Measurements from ENCODE around the gene FXYD2.
A peak's percentile ranks its signal among the peaks of the same experiment; 100 is the strongest.

Gene FXYD2

GRCh38 chr11:117834068-117834810 is 9.7 kb upstream of the FXYD2 start:
- Mint-ChIP-seq H3K36me3 (ENCODE audit: low read depth) (no peaks in the 10 kb centered on the region), H3K9me3 (no peaks in the 10 kb centered on the region), H3K4me3 (no peak overlapping the region), H3K27me3 (no peaks in the 10 kb centered on the region), H3K4me1 (ENCODE audit: low read depth) (peaks cover 27% of the 10 kb centered on the region), H3K27ac (no peak overlapping the region)
- no peak for DNase-seq

- no peaks in the 10 kb centered on the region for H3K27me3 Mint-ChIP-seq
- no peaks in the 10 kb centered on the region for H3K9me3 Mint-ChIP-seq
- no peaks in the 10 kb centered on the region for H3K36me3 Mint-ChIP-seq (ENCODE audit: low read depth)
- peak; percentile 20 for DNase-seq
- H3K4me3 Mint-ChIP-seq: no peak overlapping the region
- H3K4me1 Mint-ChIP-seq (ENCODE audit: low read depth): peaks cover 35% of the 10 kb centered on the region
- no peak overlapping the region for H3K27ac Mint-ChIP-seq
Measured at GRCh38 chr11:117833401-117833891, 8.9 kb upstream of the FXYD2 start.

- Mint-ChIP-seq H3K27me3 (no peaks in the 10 kb centered on the region), H3K36me3 (ENCODE audit: low read depth) (no peaks in the 10 kb centered on the region), H3K27ac (no peak overlapping the region), H3K9me3 (no peaks in the 10 kb centered on the region), H3K4me1 (ENCODE audit: low read depth) (peaks cover 38% of the 10 kb centered on the region), H3K4me3 (no peak overlapping the region)
- DNase-seq: no peak
Measured at GRCh38 chr11:117832511-117832910, 8.0 kb upstream of the FXYD2 start.

DNA sequence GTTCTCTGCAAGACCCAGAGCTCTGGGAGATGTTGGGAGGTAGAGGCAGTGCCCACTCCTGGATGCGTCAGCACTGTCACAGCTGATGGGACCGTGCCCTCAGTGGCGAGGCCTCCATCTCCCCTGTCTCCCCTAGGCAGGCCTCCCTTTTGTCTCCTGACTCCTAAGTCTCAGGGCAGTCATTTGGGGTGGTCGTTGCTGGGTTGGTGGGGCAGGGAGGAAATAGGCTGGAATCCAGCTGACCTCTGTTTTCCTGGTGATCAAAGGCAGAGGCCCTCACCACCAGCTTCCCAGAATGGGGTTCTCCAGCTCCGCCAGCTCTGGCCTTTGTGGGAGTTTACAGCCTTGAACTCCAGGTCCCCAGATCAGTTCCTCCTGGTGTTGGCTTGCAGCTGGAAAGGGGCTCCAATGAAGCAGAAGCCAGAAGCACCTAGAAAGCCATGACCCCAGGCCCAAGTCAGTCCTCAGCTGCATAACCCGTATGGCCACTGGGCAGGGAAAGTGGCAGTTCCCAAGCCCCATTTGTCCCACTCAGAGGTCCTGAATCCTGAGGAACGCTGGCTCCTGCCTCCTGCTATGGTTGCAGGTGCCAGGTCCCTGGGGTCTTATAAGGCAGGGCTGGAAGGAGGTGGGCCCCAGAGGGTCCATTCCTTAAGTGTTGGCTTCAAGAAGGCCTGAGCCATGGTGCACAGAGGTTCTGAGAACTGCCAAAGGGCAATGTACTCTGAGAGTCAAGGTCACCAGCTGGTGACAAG is 7.3 kb upstream of the FXYD2 start:
- no peak overlapping the region for H3K27ac Mint-ChIP-seq
- H3K27me3 Mint-ChIP-seq: no peaks in the 10 kb centered on the region
- no peaks in the 10 kb centered on the region for H3K9me3 Mint-ChIP-seq
- H3K4me3 Mint-ChIP-seq: no peak overlapping the region
- peaks cover 41% of the 10 kb centered on the region for H3K4me1 Mint-ChIP-seq (ENCODE audit: low read depth)
- H3K36me3 Mint-ChIP-seq (ENCODE audit: low read depth): no peaks in the 10 kb centered on the region
- no peak for DNase-seq

GRCh38 chr11:117830674-117831351 is 6.3 kb upstream of the FXYD2 start:
- Mint-ChIP-seq H3K36me3 (ENCODE audit: low read depth) (no peaks in the 10 kb centered on the region), H3K4me1 (ENCODE audit: low read depth) (peaks cover 42% of the 10 kb centered on the region), H3K27me3 (no peaks in the 10 kb centered on the region), H3K9me3 (no peaks in the 10 kb centered on the region), H3K4me3 (no peak overlapping the region), H3K27ac (peak overlapping the region; percentile 60)
- DNase-seq: no peak

- no peaks in the 10 kb centered on the region for H3K27me3 Mint-ChIP-seq
- H3K36me3 Mint-ChIP-seq (ENCODE audit: low read depth): no peaks in the 10 kb centered on the region
- peak overlapping the region; percentile 59 for H3K27ac Mint-ChIP-seq
- H3K4me3 Mint-ChIP-seq: no peak overlapping the region
- peaks cover 48% of the 10 kb centered on the region for H3K4me1 Mint-ChIP-seq (ENCODE audit: low read depth)
- no peak for DNase-seq
- H3K9me3 Mint-ChIP-seq: no peaks in the 10 kb centered on the region
Measured at GRCh38 chr11:117830072-117830471, 5.5 kb upstream of the FXYD2 start.

GRCh38 chr11:117829369-117829725 is 4.8 kb upstream of the FXYD2 start:
- no peaks in the 10 kb centered on the region for H3K9me3 Mint-ChIP-seq
- no peaks in the 10 kb centered on the region for H3K36me3 Mint-ChIP-seq (ENCODE audit: low read depth)
- H3K27ac Mint-ChIP-seq: peak overlapping the region; percentile 67
- H3K27me3 Mint-ChIP-seq: no peaks in the 10 kb centered on the region
- peaks cover 55% of the 10 kb centered on the region for H3K4me1 Mint-ChIP-seq (ENCODE audit: low read depth)
- DNase-seq: peak; percentile 40
- H3K4me3 Mint-ChIP-seq: no peak overlapping the region

GRCh38 chr11:117828611-117829368 is 4.2 kb upstream of the FXYD2 start:
- Mint-ChIP-seq H3K36me3 (ENCODE audit: low read depth) (no peaks in the 10 kb centered on the region), H3K27me3 (no peaks in the 10 kb centered on the region), H3K4me3 (peak overlapping the region; percentile 31), H3K4me1 (ENCODE audit: low read depth) (peaks cover 60% of the 10 kb centered on the region), H3K9me3 (no peaks in the 10 kb centered on the region), H3K27ac (peak overlapping the region; percentile 67)
- DNase-seq: peak; percentile 88

DNA sequence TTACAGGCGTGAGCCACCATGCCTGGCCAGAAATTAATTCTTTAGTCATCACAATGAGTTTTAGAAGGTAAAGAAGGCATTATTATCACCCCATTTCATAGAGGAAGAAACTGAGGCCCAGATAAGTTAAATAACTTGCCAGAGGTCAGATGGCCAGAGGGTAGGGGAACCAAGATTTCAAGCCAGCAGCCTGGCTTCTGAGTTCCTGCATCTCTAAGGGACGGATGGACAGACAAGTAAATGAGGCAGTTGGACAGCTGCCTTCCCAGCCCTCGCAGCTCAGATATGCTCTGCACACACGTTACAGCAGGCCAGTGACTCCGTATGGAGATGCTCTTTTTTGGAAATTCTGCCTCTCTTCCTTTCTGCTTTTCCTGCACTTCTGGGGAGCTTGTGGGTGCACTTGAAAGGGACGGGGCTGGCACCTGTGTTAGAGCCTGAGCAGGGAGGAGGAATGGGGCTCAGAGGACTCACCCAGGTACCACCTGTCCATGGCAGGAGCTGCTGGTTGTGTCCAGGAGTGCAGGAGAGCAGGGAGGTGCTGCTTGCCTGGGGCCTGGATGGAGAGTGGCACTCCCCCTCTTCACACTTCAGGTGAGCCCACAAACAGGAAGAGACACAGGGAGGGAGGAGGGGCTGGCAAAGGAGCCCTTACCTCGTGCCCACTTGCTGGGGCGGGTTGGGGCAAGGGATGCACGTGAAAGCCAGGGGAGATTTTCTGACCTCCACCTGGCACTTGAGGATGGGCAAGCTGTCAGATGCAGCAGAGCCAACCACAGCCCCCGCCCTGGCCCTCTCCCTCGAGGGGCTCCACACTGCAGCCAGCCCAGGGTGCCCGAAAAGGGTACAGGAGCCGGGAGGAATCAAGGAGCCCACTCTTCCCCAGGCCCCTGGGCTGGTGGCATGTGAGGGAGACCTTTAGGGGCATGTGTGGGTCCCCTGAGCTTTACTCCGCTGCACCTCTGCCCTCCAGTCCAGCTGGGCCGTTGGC is 3.3 kb upstream of the FXYD2 start:
- no peaks in the 10 kb centered on the region for H3K27me3 Mint-ChIP-seq
- DNase-seq: no peak
- H3K36me3 Mint-ChIP-seq (ENCODE audit: low read depth): no peaks in the 10 kb centered on the region
- peaks cover 70% of the 10 kb centered on the region for H3K4me1 Mint-ChIP-seq (ENCODE audit: low read depth)
- no peaks in the 10 kb centered on the region for H3K9me3 Mint-ChIP-seq
- peak overlapping the region; percentile 67 for H3K27ac Mint-ChIP-seq
- peak overlapping the region; percentile 8 for H3K4me3 Mint-ChIP-seq

DNA sequence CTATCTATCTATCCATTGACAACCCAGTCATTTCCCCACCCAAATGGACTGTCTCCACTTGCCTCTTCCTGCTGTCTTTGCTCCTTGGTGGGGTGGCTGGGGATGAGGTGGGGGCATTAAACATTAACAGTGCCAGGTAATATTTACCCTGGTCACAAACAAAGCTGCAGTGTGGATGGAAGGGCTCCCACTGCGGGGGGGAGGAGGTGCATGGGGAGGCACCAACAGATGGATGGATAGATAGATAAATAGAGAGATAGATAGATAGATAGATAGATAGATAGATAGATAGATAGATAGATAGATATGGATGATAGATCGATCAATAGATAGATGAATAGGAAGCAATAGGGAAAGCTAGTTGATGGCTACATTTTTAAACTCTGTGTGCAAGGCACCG is 2.3 kb upstream of the FXYD2 start:
- no peaks in the 10 kb centered on the region for H3K36me3 Mint-ChIP-seq (ENCODE audit: low read depth)
- H3K27ac Mint-ChIP-seq: no peak overlapping the region
- no peak overlapping the region for H3K4me3 Mint-ChIP-seq
- H3K27me3 Mint-ChIP-seq: no peaks in the 10 kb centered on the region
- DNase-seq: peak; percentile 17
- H3K9me3 Mint-ChIP-seq: no peaks in the 10 kb centered on the region
- H3K4me1 Mint-ChIP-seq (ENCODE audit: low read depth): peaks cover 79% of the 10 kb centered on the region

GRCh38 chr11:117826190-117826570 is 1.6 kb upstream of the FXYD2 start:
- no peak overlapping the region for H3K27ac Mint-ChIP-seq
- H3K4me1 Mint-ChIP-seq (ENCODE audit: low read depth): peaks cover 81% of the 10 kb centered on the region
- peak; percentile 25 for DNase-seq

DNA sequence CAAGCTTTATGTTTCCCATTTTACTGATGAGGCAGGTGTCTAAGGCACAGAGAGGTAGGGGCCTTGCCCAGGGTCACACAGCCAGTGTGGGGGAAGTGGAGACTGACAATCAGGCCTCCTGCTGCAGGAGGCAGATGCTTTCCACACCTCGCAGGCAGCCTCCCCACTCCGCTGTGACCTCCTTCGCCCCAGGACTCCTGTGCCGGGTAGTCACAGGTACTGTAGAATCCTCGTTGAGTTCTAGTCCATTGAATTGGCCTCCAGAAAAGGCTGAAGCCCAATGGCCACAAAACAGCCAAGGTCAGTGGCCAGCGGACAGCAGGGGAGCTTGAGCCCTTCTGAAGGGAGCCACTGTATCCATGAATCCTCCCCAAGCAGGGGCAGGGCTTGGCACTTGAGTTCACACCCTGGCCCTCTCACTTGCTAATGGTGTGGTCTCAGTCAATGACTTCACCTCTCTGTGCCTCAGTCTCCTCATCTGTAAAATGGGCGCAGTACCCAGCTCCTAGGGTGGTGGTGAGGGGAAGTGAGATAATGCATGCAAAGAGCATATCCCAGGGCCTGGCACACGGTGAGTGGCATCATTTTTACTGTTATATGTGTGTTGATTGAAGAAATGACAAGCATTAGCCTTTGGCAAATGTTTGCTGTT is 1.1 kb upstream of the FXYD2 start:
- peaks cover 75% of the 10 kb centered on the region for H3K4me1 Mint-ChIP-seq (ENCODE audit: low read depth)
- no peaks in the 10 kb centered on the region for H3K27me3 Mint-ChIP-seq
- DNase-seq: peak; percentile 24
- no peak overlapping the region for H3K4me3 Mint-ChIP-seq
- H3K36me3 Mint-ChIP-seq (ENCODE audit: low read depth): no peaks in the 10 kb centered on the region
- H3K9me3 Mint-ChIP-seq: no peaks in the 10 kb centered on the region
- peak overlapping the region; percentile 37 for H3K27ac Mint-ChIP-seq

More at GRCh38 chr11:117826190-117826570, 1.6 kb upstream of the FXYD2 start:
- no peaks in the 10 kb centered on the region for H3K36me3 Mint-ChIP-seq (ENCODE audit: low read depth)
- no peaks in the 10 kb centered on the region for H3K27me3 Mint-ChIP-seq
- no peak overlapping the region for H3K4me3 Mint-ChIP-seq
- H3K9me3 Mint-ChIP-seq: no peaks in the 10 kb centered on the region

GRCh38 chr11:117823946-117824420 is 561 bp downstream of the FXYD2 start:
- no peak for DNase-seq
- no peaks in the 10 kb centered on the region for H3K9me3 Mint-ChIP-seq
- no peaks in the 10 kb centered on the region for H3K36me3 Mint-ChIP-seq (ENCODE audit: low read depth)
- H3K4me3 Mint-ChIP-seq: no peak overlapping the region
- H3K27ac Mint-ChIP-seq: peak overlapping the region; percentile 71
- H3K27me3 Mint-ChIP-seq: no peaks in the 10 kb centered on the region
- H3K4me1 Mint-ChIP-seq (ENCODE audit: low read depth): peaks cover 61% of the 10 kb centered on the region
